HG03064 (cell line): Measurements from ENCODE around the gene CLEC16A.
"Not testable (repeated sequence)": the region's sequence is repeated elsewhere in the genome, so short reads cannot be mapped to it uniquely, and the experiment has no call there.

Experiments used
- ATAC-seq: cut with Tn5 transposase; IDR thresholded peaks from one replicate; pipeline ENCODE4 v1.9.1; 2021; ENCODE audit warnings: low read depth; ENCODE audit not compliant: unreplicated experiment

Gene CLEC16A

DNA sequence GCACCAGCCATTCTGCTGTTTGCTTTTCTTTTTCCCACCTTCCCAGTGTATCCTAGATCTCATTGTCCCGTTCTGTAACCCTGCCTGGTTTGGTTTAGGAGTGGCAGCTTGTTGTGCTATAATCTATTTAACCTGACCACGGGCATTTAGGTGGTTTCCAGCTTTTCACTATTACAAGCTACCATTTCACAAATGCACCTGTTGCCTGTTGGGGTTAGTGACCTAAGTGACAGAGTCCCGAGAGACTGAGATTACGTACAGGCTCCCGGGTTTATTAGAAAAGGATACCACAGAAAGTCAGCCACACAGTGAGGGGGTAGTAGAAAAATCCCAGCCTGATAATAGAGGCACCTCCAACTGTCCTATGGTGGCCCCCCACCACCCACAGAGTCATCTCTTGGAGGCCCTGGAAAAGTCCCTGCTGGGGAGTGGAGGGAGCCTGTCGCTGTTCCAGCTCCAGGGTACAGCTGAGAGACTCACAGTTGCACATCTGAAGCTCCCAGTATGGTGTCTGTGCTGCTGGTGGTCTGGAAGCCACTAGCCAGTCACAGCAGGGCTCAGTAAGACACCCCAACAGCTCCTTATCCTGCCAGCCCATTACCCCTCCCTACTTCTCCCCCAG is 21.2 kb downstream of the CLEC16A start:
- ATAC-seq: peak; percentile 50

DNA sequence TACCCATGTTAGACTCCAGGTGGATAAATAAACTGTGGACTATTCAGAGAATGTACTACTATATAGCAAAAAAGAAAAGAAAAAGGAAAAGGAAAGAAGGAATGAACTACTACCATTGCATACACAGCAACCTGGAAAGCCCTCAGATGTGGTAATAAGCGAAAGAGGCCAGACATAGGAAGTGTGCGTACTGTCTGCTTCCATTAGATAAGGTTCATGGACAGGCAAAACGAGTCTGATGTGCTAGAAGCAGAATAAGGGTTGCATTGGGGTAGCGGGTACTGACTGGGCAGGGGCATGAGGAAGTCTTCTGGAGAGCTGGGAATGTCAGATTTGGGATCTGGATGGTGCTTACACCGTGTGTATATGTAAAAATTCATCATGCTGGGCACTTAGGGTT is 21.8 kb downstream of the CLEC16A start:
- no peak for ATAC-seq

DNA sequence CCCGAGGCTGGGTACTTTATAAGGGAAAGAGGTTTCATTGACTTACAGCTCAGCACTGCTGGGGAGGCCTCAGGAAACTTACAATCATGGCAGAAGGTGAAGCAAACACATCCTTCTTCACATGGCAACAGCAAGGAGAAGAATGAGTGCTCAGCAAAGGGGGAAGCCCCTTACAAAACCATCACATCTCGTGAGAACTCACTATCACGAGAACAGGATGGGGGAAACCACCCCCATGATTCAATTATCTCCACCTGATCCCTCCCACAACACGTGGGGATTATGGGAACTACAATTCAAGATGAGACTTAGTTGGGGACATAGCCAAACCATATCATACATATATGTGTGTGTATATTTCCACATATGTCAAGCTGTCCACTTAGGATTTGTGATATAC is 22.2 kb downstream of the CLEC16A start:
- not testable (repeated sequence) for ATAC-seq

DNA sequence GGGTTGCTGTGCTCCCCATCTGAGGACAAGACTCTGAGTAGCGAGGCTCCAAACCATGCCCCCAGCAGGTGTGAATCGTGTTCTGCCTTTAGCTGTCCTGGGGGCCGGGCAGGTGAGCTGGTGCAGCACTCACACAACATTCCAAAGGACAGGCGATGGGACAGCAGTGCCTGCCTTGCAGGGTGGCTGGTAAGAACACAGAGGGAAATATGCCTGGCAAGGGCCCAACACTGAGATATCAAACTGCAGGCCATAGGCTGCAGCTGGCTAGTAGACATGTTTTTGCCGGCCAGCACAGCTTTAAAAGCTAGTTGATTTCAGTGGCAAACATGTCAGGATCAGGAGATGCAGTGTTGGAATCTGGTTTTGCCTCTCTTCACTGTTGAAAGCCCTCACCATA is 23.6 kb downstream of the CLEC16A start:
- no peak for ATAC-seq

DNA sequence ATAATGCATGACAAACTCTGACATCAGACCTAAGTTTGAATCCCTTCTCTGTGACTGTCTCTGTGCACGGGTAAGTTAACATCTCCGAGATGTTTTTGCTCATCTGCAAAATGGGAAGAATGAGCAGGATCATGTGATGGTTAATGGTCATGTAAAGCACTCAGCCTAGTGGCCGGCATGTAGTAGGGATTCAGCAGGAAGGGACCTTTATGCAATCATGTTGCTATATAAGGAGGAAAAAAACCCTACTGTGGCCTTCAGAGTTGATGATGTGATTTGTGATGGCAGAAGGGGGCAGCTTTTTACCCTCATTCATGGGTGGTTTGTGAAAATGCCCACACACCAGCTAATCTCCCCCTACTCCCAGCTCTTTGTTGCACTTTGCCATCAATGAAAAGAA is 24.1 kb downstream of the CLEC16A start:
- ATAC-seq: no peak

DNA sequence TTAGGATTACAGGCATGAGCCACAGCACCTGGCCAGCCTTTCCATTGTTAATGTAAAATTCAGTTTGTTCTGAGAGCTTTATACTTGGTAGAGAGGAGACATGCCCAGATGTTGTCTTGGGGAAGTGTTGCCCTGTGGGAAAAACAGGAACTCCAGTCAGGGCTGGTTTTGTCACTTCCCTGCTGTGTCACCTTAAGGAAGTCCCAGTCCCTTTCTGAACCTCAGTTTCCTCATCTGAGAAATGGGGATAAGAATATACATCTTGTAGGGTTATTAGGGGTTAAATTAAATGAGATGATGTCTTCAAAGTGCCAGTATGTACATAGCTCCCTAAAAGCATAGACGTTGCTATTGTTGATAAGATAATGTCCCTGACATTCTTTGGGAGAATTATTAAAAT is 25.3 kb downstream of the CLEC16A start:
- no peak for ATAC-seq

DNA sequence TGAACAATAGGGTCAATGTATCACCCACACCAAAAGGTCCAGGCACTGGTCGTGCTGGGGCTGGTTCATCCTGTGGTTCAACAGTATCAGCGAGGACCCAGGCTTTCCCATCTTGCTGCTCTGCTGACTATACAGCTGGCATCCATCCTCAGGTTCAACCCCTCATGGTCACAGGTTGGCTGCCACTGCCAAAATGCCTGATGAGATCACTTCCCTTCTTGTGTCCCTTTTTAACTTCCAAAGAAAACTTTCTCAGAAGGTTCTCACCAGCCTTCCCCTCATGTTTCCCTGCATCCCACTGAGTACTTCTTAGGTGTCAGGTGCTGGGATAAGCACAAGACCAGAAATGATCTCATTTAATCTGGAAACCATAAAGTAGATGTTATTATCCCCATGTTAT is 25.7 kb downstream of the CLEC16A start:
- no peak for ATAC-seq

DNA sequence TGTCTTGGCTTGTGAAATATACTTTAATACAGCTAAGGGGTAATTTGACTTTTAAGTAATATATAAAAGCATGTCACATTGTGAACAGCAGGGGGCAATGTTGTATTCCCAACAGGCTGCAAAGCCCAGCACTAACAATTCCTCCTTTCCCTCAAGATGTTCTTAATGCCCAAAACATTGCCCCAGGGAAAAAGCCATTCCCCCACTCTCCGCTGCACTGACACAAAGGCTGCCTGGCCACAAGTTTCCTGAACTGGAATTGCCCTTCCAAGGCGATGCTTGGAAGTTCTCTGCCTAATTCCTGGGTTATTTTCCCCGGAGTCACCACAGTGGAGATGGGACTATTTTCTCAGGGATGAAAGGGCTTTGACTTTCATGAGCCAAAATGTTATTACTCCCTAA is 27.2 kb downstream of the CLEC16A start:
- ATAC-seq: no peak

DNA sequence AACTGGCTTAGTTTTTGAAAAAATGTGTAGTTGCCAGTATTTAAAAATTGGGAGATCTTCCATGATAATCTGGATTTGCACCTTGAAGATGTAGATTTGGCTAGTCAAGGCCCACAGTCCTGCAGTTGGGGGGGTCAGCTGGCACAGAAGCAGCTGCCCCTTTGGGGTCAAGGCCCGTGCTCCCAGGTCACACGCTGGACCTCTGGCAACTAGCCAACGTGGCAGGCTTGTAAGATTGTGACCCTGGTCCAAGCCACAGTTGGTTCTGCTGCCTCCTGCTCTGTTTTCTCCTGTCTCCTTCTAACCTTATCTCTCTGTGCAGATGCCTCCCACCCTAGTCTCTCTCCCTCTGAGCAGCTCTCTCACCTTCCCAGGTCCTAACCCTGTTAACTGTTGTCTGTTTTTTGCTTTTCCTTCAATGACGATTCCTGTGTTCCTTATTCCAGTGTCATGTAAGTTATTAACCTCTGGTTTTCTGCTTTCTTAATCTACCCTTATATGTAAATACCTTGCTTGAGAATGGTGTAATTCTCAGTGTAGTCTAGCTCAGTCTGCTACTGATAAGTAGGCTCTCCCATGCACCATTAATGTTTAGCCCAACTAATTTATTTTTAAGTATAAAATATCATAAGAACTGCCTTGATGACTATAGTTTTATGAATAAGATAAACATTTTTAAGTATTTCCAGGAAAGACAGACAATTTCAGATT is 27.9 kb downstream of the CLEC16A start:
- ATAC-seq: no peak

DNA sequence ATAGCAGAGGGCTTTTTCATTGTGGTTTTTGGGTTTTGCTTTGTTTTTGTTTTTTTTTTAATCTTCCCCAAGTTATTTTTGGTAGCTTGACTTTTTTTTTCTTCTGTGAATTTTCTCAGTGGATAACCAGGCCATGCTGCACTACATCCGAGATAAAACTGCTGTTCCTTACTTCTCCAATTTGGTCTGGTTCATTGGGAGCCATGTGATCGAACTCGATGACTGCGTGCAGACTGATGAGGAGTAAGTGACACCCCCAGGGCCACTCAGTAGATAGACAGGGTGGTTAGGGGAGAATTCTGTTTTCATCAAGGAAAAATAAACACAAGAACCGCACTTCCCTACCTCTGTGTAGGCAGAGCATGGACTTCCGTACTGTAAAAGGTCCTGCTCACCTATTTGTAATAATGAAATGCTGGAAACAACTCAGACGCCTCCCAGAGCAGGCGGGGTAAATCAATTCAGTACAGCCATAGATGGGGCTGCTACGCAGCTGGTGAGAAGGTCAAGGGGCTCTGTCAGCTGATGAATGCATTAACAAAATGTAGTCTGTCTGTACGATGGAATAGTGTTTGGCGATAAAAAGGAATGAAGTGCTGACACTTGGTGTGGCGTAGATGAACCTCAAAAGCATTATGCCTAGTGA is 28.6 kb downstream of the CLEC16A start:
- ATAC-seq: no peak

DNA sequence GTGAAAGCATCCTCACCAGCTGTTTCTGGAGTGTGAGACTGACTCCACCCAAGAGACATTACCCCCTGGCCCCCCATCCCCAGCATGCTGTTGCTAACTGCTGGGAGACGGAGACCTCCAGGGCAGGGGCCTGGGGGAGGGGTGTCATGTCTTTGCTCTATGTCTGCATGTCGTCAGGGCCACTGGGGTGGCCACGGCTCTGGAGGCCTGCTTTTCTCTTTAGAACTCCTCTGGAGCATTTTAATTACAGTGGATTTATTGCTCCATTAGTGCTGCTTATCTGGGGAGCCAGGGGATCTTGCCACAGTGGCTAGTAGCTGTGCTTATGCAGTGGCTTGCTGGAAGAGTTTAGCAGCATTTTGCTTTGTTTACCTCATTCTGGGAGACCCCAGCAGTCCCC is 32.3 kb downstream of the CLEC16A start:
- ATAC-seq: no peak

DNA sequence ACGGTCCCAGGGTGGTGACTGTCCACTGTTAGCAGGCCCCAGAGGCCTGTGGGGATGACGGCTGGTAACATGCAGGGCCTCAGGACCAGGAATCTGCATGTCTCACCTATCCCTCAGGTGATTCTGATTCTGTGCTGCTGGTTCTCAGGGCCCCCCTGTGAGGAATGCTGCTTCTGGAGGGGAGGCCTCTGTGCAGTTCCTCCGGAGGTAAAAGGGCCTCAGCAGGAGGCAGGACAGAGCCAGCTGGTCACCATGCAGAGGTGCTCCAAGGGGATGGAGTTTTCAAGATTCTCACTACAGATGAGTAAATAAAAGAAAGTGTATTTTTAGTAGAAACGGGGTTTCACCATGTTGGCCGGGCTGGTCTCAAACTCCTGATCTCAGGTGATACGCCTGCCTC is 33.8 kb downstream of the CLEC16A start:
- ATAC-seq: no peak

DNA sequence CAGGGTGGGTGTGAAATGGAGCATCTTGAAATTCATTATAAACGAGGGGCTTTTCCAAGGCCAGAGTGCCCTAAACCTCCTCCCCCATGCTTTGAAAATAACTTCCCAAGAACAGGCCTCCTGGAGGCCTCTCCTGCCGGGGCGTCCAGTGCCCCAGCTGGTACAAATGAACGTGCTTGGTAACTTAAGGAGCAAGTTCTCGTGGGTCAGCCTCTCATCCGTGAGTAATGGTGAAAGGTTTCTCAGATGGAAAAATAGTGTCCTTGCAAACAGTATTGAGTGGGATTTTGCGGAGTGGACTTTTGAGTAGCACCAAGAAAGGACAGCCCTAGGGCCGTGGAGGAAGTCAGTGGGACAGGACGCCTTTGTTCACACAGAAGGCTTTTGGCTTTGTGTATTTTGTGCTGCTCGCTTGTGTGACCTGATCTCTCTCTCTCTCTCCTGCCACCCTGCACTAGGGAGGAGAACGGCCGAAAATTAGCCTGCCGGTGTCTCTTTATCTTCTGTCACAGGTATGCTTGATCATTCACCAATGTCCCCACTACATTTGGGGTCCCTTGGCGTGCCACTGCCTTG is 34.6 kb downstream of the CLEC16A start:
- ATAC-seq: no peak

DNA sequence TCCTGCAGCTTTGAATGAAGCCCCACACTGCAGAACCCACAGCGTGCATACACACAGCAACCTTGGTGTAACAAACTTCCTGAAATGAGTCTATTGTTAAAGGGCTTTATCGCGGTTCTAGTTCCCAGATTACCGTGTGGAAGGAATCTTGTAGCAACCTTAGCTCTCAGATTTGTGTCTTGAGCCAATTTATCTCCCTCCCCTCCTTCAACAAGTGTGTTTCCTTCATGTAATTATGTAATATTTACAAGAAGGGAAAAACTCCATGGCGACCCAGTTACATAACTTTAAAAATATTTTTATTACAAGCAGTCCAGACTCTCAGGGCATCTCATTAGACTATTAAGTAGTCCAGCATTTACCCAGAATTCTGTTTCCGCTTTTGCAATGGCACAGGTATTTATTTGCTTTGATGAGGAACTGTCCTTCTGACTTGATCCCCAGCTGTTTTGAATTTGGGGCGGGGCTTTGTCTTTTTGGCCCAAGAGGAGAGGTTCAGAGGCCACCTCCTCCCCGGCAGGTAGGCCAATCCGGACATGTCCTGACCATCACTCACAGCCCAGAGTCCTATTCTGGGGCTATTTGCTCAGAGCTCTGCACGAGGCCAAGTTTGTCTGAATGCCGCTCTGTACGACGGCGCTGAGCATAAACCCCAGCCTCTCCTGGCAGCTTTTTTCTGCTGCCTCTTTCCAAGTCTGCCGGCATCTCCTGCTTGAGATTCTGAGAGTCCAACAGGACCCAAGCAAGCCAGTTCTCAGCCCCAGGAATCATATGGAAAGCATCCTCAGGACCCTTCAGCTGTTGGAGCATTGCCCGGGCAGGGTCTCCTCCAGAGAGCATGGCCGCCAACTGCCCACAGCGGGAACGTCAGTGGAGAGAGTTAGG is 35.6 kb downstream of the CLEC16A start:
- ATAC-seq: no peak

DNA sequence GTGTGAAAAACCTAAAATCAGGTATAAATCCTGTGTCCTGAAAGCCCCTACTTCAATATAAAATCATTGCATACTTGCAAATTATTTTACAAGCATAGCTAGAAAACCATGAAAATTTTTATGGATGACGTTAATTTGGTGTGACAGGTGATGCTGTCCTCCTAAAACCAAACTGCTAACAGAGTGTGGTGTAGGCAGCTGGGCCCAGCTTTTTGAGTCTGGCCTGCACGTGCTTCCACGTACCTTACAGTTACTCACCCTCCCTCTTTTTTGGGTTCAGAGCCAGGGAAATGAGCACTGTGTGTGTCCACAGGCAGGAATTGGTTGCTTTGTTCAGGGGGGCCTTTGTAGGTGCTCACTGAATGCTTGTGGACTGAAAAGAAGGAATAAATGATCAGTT is 36.4 kb downstream of the CLEC16A start:
- no peak for ATAC-seq

DNA sequence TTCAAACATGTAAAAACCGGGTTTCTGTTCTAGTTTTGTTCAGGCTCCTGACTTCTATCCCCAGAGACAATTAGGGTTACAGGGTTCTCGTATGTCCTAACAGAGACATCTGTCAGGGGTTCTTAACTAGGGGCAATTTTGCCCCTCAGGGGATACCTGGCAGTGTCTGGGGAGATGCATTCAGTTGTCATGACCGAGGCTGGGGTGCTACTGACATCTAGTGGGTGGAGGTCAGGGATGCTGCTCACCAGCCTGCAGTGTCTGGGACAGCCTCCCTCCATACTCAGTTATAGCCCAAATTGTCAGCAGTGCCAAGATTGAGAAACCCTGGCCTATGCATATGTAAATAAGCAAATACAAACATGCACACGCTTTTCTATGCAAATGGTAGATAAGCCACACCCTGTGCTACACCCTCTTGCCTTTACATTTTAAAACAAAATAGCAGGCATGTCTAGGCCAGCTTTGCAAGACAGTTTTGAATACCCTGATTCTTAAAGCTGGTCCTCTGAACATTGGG is 37.4 kb downstream of the CLEC16A start:
- ATAC-seq: peak; percentile 50

DNA sequence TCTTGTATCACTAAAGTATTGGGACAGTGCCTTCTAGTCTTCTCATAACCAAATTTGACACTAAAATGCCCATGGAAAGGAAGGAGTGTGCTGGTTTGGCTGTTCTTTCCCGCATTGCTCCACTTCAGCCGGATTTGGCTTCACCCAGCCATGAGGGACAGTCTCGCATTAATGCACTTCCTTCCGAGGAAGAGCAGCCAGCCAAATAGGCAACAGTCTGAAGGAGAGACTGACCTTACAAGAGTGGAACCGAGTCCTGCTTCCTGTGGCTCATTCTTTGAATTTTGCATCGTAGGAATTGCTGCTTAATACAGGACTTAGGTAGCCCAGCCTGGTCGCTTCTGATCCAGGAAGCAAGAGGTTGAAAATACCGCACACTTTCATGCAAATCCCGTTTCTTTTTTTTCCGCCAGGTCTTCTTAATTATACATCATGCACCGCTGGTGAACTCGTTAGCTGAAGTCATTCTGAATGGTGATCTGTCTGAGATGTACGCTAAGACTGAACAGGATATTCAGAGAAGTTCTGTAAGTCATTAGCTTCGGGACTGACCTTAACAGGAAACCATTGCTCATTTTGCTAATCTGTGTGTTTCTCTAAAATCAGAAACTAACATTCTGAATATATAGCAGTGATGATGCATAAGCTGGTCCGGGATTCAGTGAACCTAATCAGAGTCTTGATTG is 38.2 kb downstream of the CLEC16A start:
- ATAC-seq: no peak

DNA sequence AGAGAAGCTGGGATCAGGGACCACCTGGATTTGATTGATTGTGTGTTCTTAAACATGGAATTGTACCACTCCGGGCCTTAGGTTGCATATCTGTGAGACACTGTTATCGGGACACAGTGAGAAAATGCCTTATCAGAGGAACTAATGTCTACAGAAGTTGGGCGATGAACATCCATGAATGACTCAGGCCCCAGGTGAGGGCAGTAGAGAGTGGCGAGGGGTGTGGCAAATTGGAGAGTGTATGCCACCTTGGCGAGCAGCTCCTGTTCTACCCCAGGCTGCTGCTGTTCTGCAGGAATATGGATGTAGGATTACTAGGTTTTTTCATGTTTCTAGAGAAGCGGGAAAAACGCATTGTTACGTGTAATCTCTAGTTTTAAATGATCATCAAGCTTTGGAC is 38.8 kb downstream of the CLEC16A start:
- ATAC-seq: no peak

DNA sequence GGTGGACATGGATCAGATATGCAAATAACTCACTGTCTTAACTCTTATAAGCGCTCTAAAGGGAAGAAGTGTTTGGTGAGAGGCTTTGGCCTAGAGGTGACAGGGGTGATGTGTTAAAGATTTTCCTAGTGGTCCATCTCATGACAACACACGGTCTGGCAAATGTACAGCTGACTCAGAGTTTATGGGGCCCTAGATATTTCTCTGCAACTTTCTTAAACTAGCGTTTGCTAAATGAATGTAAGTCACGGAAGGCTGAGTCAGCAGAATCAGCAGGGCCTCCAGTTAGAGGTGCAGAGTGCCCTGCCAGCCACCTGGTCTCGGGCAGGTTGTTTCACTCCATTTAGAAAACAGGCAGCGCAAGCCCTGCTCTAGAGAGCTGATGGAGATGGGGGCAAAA is 40.1 kb downstream of the CLEC16A start:
- ATAC-seq: no peak
